ENCODE results near the gene PTPN4.

- TF ChIP-seq CTCF (IDR thresholded peaks at IDR 0.05; ENCODE audit: control extremely low read depth in 1 of 3, insufficient read depth in 1 of 3, low read depth in 1 of 3, low read length in 3 of 3) (no peak), TAF1 (IDR thresholded peaks at IDR 0.05; ENCODE audit: low read depth, low read length) (no peak), BACH1 (IDR thresholded peaks at IDR 0.05; ENCODE audit: low read length) (no peak), RXRA (IDR thresholded peaks at IDR 0.05; ENCODE audit: insufficient read depth, low read depth, low read length) (no peak), EZH2 (IDR thresholded peaks at IDR 0.05; ENCODE audit: low read depth, low read length, severe bottlenecking) (no peak), CREB1 (IDR thresholded peaks at IDR 0.05) (no peak), POLR2A (IDR thresholded peaks at IDR 0.05; ENCODE audit: control extremely low read depth in 1 of 2, low read depth in 2 of 2, low read length in 2 of 2) (no peak)
Measured at GRCh38 chr2:119937680-119938079, 178.0 kb downstream of the PTPN4 start.

Data from H1 (cell line).